HepG2 (cell line): ENCODE measurements around the gene RNASE8. TPM values are rescaled to one million over a fixed set of nuclear protein-coding genes. Genes with fewer than 3 reads are reported as not detected.

Experiments used
- DMAP1 ChIP-seq: IDR thresholded peaks from 2 replicates; pipeline ENCODE4 v1.6.1; 2016
- MAZ ChIP-seq, 2 experiments: sonication (generic) in 1 of 2; formaldehyde crosslinking in 1 of 2; IDR thresholded peaks; 2 replicates each; pipeline versions ENCODE4 v1.5.0 to v1.6.1; 2012 to 2020; ENCODE audit warnings: low read depth in 2 of 2, mild to moderate bottlenecking in 2 of 2, borderline replicate concordance in 1 of 2, improper control_type of control experiment in 1 of 2, low read length in 1 of 2, missing genetic modification reagents in 1 of 2, moderate library complexity in 1 of 2
- MEF2D ChIP-seq: sonication (generic); formaldehyde crosslinking; IDR thresholded peaks from 2 replicates; pipeline ENCODE4 v1.5.1; 2020; ENCODE audit warnings: mild to moderate bottlenecking, missing genetic modification reagents
- SIX4 ChIP-seq: sonication (generic); formaldehyde crosslinking; IDR thresholded peaks from 2 replicates; pipeline ENCODE4 v1.4.0; 2020; ENCODE audit warnings: missing genetic modification reagents
- YEATS4 ChIP-seq: sonication (generic); formaldehyde crosslinking; IDR thresholded peaks from 2 replicates; pipeline ENCODE4 v1.4.0; 2020; ENCODE audit warnings: missing genetic modification reagents, borderline replicate concordance
- ZNF432 ChIP-seq: sonication (generic); formaldehyde crosslinking; IDR thresholded peaks from 2 replicates; pipeline ENCODE4 v1.5.0; 2020; ENCODE audit warnings: missing genetic modification reagents, mild to moderate bottlenecking, borderline replicate concordance
- ZNF891 ChIP-seq: sonication (generic); formaldehyde crosslinking; IDR thresholded peaks from 2 replicates; pipeline ENCODE4 v1.5.0; 2020; ENCODE audit warnings: mild to moderate bottlenecking, missing genetic modification reagents
- ZSCAN31 ChIP-seq: sonication (generic); formaldehyde crosslinking; IDR thresholded peaks from 2 replicates; pipeline ENCODE4 v1.5.0; 2020; ENCODE audit warnings: low read depth, mild to moderate bottlenecking, missing genetic modification reagents
- polyA plus RNA-seq, 8 experiments: library from polyadenylated mRNA; depleted of rRNA in 3 of 8; stranded (reverse) in 7 of 8; unstranded in 1 of 8; fragments of >200 nt; fragmentation: Illumina TruSeq in 4 of 8; extraction: Trizol in 4 of 8; gene quantifications; 2 replicates each; pipeline versions ENCODE4 v1.2.1 to v1.2.3, GENCODE V29; 2011 to 2016; ENCODE audit warnings: low read depth in 4 of 8, missing spikeins in 1 of 8, mixed read lengths in 1 of 8; ENCODE audit not compliant: insufficient read depth in 1 of 8
- total RNA-seq, 5 experiments: library from RNA; depleted of rRNA; stranded (reverse); fragments of >200 nt; fragmentation: Illumina TruSeq; extraction: Trizol; gene quantifications; 2 replicates each; pipeline ENCODE4 v1.2.3, GENCODE V29; 2016; ENCODE audit warnings: low read depth in 1 of 5
- TF ChIP-seq, protein P1 (sequence below): sonication (generic); formaldehyde crosslinking; conservative IDR thresholded peaks from 2 replicates; pipeline ENCODE4 v1.4.0; 2020; ENCODE audit warnings: missing genetic modification reagents
- TF ChIP-seq, protein P2 (sequence below): sonication (generic); formaldehyde crosslinking; IDR thresholded peaks from 2 replicates; pipeline ENCODE4 v1.8.0; 2022; ENCODE audit warnings: mild to moderate bottlenecking, missing genetic modification reagents, moderate library complexity
- TF ChIP-seq, protein P3 (sequence below): sonication (generic); formaldehyde crosslinking; IDR thresholded peaks from 2 replicates; pipeline ENCODE4 v1.5.1; 2020; ENCODE audit warnings: mild to moderate bottlenecking, missing genetic modification reagents
- TF ChIP-seq, protein P4 (sequence below): sonication (generic); formaldehyde crosslinking; IDR thresholded peaks from 2 replicates; pipeline ENCODE4 v1.4.0; 2020; ENCODE audit warnings: mild to moderate bottlenecking, missing genetic modification reagents
- TF ChIP-seq, protein P5 (sequence below): sonication (generic); formaldehyde crosslinking; IDR thresholded peaks from 2 replicates; pipeline ENCODE4 v1.8.1; 2023; ENCODE audit warnings: mild to moderate bottlenecking, missing genetic modification reagents, borderline replicate concordance
- TF ChIP-seq, protein P6 (sequence below), 2 experiments: IDR thresholded peaks; 2 replicates each; pipeline ENCODE4 v1.6.1; 2011 to 2012; ENCODE audit warnings: low read length in 2 of 2, borderline replicate concordance in 1 of 2, low read depth in 1 of 2, mild to moderate bottlenecking in 1 of 2, moderate library complexity in 1 of 2

The RNASE8 gene
- total and polyA plus RNA-seq, 2 of the 13 experiments (the other 11 are each of a cell fraction or from before 2014, with no cell fraction given): not detected

DNA sequence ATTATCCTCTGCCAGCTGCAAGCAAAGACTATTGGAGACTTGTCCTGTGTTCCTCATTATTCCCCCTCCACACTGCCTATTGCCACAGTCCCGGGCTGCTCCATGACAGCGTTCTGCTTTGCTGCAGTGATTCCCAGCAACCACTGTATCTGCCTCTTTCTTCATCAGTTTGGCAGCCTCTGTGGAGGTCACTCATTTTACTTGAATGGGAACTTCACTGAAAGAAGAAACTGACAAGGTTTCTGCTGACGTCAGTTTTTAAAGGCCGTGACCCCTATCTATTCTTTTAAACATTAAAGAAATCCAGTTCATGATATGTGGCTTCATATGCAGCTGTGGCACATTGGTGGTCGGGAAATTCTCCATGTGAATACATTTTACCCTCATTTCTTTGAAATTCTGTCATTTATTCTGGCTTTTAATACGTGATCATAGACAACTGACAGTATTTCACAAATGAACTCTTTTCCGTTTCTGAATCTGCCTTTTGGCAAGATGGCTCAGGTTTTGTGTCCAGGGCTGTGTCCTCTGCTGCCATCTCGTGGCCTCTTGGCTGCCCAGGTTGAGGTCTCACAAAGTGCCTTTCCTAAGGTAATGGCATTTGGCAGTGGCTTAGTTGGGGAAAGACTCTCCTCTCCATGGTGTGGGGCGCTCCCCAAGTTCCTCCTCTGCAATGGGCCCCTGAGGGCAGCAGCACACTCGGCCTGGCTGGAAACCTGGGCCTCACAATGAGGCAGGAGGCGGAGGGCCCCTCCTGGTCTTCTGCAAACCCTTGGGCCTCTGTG lies 49.1 kb downstream of the RNASE8 start (continued):
- TF ChIP-seq, protein P1, sequence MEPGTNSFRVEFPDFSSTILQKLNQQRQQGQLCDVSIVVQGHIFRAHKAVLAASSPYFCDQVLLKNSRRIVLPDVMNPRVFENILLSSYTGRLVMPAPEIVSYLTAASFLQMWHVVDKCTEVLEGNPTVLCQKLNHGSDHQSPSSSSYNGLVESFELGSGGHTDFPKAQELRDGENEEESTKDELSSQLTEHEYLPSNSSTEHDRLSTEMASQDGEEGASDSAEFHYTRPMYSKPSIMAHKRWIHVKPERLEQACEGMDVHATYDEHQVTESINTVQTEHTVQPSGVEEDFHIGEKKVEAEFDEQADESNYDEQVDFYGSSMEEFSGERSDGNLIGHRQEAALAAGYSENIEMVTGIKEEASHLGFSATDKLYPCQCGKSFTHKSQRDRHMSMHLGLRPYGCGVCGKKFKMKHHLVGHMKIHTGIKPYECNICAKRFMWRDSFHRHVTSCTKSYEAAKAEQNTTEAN (CRISPR knock-in tag): 0 out of 2 replicates have a peak, but pooled peaks have one; percentile 41
- TF ChIP-seq SIX4 (CRISPR knock-in tag) (0 out of 2 replicates have a peak, but pooled peaks have one; percentile 40), ZNF432 (CRISPR knock-in tag) (no peak), DMAP1 (CRISPR knock-in tag) (no peak; the same call in 1 of the 2 replicates), ZNF891 (no peak; the same call in 1 of the 2 replicates), MEF2D (CRISPR knock-in tag) (peak; percentile 66; the same call in 1 of the 2 replicates), YEATS4 (CRISPR knock-in tag) (peak; percentile 43; the same call in 1 of the 2 replicates), MAZ (IDR thresholded peaks at IDR 0.05; ENCODE audit: borderline replicate concordance, low read depth, low read length) (no peak), MAZ (CRISPR knock-in tag; IDR thresholded peaks at IDR 0.05; ENCODE audit: low read depth) (0 out of 2 replicates have a peak, but pooled peaks have one; percentile 21), ZSCAN31 (peak; percentile 81)
- TF ChIP-seq, protein P2, sequence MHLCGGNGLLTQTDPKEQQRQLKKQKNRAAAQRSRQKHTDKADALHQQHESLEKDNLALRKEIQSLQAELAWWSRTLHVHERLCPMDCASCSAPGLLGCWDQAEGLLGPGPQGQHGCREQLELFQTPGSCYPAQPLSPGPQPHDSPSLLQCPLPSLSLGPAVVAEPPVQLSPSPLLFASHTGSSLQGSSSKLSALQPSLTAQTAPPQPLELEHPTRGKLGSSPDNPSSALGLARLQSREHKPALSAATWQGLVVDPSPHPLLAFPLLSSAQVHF: no peak
- TF ChIP-seq, protein P3, sequence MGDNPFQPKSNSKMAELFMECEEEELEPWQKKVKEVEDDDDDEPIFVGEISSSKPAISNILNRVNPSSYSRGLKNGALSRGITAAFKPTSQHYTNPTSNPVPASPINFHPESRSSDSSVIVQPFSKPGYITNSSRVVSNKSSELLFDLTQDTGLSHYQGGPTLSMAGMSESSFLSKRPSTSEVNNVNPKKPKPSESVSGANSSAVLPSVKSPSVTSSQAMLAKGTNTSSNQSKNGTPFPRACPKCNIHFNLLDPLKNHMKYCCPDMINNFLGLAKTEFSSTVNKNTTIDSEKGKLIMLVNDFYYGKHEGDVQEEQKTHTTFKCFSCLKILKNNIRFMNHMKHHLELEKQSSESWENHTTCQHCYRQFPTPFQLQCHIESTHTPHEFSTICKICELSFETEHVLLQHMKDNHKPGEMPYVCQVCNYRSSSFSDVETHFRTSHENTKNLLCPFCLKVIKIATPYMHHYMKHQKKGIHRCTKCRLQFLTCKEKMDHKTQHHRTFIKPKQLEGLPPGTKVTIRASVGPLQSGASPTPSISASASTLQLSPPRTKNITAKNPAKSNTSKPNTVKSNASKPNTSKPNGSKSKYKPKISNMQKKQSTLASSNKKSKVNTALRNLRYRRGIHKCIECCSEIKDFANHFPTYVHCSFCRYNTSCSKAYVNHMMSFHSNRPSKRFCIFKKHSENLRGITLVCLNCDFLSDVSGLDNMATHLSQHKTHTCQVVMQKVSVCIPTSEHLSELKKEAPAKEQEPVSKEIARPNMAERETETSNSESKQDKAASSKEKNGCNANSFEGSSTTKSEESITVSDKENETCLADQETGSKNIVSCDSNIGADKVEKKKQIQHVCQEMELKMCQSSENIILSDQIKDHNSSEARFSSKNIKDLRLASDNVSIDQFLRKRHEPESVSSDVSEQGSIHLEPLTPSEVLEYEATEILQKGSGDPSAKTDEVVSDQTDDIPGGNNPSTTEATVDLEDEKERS (CRISPR knock-in tag): peak; percentile 79; the same call in 1 of the 2 replicates
- TF ChIP-seq, protein P4, sequence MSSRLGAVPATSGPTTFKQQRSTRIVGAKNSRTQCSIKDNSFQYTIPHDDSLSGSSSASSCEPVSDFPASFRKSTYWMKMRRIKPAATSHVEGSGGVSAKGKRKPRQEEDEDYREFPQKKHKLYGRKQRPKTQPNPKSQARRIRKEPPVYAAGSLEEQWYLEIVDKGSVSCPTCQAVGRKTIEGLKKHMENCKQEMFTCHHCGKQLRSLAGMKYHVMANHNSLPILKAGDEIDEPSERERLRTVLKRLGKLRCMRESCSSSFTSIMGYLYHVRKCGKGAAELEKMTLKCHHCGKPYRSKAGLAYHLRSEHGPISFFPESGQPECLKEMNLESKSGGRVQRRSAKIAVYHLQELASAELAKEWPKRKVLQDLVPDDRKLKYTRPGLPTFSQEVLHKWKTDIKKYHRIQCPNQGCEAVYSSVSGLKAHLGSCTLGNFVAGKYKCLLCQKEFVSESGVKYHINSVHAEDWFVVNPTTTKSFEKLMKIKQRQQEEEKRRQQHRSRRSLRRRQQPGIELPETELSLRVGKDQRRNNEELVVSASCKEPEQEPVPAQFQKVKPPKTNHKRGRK (CRISPR knock-in tag): no peak
- TF ChIP-seq, protein P5, sequence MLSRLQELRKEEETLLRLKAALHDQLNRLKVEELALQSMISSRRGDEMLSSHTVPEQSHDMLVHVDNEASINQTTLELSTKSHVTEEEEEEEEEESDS (CRISPR knock-in tag): no peak
- TF ChIP-seq, protein P6, sequence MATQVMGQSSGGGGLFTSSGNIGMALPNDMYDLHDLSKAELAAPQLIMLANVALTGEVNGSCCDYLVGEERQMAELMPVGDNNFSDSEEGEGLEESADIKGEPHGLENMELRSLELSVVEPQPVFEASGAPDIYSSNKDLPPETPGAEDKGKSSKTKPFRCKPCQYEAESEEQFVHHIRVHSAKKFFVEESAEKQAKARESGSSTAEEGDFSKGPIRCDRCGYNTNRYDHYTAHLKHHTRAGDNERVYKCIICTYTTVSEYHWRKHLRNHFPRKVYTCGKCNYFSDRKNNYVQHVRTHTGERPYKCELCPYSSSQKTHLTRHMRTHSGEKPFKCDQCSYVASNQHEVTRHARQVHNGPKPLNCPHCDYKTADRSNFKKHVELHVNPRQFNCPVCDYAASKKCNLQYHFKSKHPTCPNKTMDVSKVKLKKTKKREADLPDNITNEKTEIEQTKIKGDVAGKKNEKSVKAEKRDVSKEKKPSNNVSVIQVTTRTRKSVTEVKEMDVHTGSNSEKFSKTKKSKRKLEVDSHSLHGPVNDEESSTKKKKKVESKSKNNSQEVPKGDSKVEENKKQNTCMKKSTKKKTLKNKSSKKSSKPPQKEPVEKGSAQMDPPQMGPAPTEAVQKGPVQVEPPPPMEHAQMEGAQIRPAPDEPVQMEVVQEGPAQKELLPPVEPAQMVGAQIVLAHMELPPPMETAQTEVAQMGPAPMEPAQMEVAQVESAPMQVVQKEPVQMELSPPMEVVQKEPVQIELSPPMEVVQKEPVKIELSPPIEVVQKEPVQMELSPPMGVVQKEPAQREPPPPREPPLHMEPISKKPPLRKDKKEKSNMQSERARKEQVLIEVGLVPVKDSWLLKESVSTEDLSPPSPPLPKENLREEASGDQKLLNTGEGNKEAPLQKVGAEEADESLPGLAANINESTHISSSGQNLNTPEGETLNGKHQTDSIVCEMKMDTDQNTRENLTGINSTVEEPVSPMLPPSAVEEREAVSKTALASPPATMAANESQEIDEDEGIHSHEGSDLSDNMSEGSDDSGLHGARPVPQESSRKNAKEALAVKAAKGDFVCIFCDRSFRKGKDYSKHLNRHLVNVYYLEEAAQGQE (IDR thresholded peaks at IDR 0.05; ENCODE audit: borderline replicate concordance in 1 of 2, low read depth in 1 of 2, low read length in 2 of 2): no peak
